K562 (cell line): ENCODE data around the gene LAMB2. TPM values are rescaled to one million over a fixed set of nuclear protein-coding genes. Genes with fewer than 3 reads are reported as not detected.

Experiments used
- HES1 ChIP-seq: fragments of 450-650 bp; IDR thresholded peaks from 2 replicates; pipeline ENCODE4 v1.6.1; 2016; ENCODE audit warnings: low read depth, mild to moderate bottlenecking, moderate library complexity
- PRDM10 ChIP-seq: fragments of 450-650 bp; IDR thresholded peaks from 2 replicates; pipeline ENCODE4 v1.6.1; 2018; ENCODE audit not compliant: partially characterized antibody
- ZNF407 ChIP-seq: fragments of 450-650 bp; IDR thresholded peaks from 2 replicates; pipeline ENCODE4 v1.6.1; 2016; ENCODE audit warnings: low read depth
- polyA plus RNA-seq, 8 experiments: library from polyadenylated mRNA; depleted of rRNA in 4 of 8; stranded (reverse) in 5 of 8; unstranded in 3 of 8; fragments of >200 nt; fragmentation: Nextera tagmentation in 2 of 8; fragmentation: Illumina TruSeq in 1 of 8; extraction: Ambion mirVana in 2 of 8; extraction: Trizol in 1 of 8; gene quantifications; 2 replicates each; pipeline versions ENCODE4 v1.2.1 to v1.2.3, GENCODE V29; 2011 to 2014; ENCODE audit warnings: inconsistent platforms in 1 of 8, missing spikeins in 1 of 8
- total RNA-seq, 7 experiments: library from RNA; depleted of rRNA in 6 of 7; stranded (reverse); fragments of >200 nt in 6 of 7; fragmentation: Illumina TruSeq in 2 of 7; extraction: Trizol in 2 of 7; gene quantifications; 2 replicates each; pipeline versions ENCODE4 v1.2.1 to v1.2.3, GENCODE V29; 2011 to 2021; ENCODE audit warnings: low replicate concordance in 1 of 7
- TF ChIP-seq, protein P1 (sequence below): sonication (generic); formaldehyde crosslinking; IDR thresholded peaks from 2 replicates; pipeline ENCODE4 v1.8.1; 2022; ENCODE audit warnings: missing genetic modification reagents
- TF ChIP-seq, protein P2 (sequence below): IDR thresholded peaks from 2 replicates; pipeline ENCODE4 v1.6.1; 2016; ENCODE audit warnings: missing genetic modification characterization, missing compliant biosample characterization

LAMB2 gene
- total and polyA plus RNA-seq, 9 of the 15 experiments (the other 6 are each of a cell fraction or from before 2014, with no cell fraction given): 1.4 to 26.0 (median 16.2) TPM

DNA sequence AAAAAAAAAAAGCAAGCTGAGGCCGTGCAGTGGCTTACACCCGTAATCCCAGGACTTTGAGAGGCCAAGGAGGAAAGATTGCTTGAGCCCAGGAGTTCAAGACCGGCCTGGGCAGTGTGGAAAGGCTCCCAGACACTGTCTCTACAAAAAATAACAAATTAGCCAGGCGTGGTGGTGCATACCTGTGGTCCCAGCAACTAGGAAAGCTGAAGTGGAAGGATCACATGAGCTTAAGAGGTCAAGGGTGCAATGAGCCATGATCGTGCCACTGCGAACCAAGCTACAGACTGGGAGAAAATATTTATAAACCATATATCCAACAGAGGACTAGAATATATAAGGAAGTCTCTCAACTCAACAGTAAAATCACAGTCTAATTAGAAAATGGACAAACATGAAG lies 48.5 kb upstream of the LAMB2 start (continued):
- TF ChIP-seq, protein P1, sequence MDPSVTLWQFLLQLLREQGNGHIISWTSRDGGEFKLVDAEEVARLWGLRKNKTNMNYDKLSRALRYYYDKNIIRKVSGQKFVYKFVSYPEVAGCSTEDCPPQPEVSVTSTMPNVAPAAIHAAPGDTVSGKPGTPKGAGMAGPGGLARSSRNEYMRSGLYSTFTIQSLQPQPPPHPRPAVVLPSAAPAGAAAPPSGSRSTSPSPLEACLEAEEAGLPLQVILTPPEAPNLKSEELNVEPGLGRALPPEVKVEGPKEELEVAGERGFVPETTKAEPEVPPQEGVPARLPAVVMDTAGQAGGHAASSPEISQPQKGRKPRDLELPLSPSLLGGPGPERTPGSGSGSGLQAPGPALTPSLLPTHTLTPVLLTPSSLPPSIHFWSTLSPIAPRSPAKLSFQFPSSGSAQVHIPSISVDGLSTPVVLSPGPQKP (CRISPR knock-in tag): no peak
- TF ChIP-seq PRDM10 (no peak), HES1 (no peak), ZNF407 (no peak)
- TF ChIP-seq, protein P2, sequence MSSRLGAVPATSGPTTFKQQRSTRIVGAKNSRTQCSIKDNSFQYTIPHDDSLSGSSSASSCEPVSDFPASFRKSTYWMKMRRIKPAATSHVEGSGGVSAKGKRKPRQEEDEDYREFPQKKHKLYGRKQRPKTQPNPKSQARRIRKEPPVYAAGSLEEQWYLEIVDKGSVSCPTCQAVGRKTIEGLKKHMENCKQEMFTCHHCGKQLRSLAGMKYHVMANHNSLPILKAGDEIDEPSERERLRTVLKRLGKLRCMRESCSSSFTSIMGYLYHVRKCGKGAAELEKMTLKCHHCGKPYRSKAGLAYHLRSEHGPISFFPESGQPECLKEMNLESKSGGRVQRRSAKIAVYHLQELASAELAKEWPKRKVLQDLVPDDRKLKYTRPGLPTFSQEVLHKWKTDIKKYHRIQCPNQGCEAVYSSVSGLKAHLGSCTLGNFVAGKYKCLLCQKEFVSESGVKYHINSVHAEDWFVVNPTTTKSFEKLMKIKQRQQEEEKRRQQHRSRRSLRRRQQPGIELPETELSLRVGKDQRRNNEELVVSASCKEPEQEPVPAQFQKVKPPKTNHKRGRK (tag): no peak
